HG03066 (cell line): ENCODE results near the gene PCDHGB5.
"Not testable (repeated sequence)": the region's sequence is repeated elsewhere in the genome, so short reads cannot be mapped to it uniquely, and the experiment has no call there.

ENCODE experiments used
- ATAC-seq: cut with Tn5 transposase; IDR thresholded peaks from one replicate; pipeline ENCODE4 v1.9.1; 2021; ENCODE audit warnings: low read depth; ENCODE audit not compliant: unreplicated experiment

Gene PCDHGB5

DNA sequence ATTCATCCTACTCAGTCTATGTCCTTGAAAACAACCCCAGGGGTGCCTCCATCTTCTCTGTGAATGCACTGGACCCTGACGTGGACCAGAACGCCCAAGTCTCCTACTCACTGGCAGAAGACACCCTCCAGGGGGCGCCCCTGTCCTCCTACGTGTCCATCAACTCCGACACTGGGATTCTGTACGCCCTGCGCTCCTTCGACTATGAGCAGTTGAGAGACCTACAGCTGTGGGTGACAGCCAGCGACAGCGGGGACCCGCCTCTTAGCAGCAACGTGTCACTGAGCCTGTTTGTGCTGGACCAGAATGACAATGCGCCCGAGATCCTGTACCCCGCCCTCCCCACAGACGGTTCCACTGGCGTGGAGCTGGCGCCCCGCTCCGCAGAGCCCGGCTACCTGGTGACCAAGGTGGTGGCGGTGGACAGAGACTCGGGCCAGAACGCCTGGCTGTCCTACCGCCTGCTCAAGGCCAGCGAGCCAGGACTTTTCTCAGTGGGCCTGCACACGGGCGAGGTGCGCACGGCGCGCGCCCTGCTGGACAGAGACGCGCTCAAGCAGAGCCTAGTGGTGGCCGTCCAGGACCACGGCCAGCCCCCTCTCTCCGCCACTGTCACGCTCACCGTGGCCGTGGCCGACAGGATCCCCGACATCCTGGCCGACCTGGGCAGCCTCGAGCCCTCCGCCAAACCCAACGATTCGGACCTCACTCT, 22.1 kb upstream of the PCDHGB5 start:
- ATAC-seq, result not testable (repeated sequence)

DNA sequence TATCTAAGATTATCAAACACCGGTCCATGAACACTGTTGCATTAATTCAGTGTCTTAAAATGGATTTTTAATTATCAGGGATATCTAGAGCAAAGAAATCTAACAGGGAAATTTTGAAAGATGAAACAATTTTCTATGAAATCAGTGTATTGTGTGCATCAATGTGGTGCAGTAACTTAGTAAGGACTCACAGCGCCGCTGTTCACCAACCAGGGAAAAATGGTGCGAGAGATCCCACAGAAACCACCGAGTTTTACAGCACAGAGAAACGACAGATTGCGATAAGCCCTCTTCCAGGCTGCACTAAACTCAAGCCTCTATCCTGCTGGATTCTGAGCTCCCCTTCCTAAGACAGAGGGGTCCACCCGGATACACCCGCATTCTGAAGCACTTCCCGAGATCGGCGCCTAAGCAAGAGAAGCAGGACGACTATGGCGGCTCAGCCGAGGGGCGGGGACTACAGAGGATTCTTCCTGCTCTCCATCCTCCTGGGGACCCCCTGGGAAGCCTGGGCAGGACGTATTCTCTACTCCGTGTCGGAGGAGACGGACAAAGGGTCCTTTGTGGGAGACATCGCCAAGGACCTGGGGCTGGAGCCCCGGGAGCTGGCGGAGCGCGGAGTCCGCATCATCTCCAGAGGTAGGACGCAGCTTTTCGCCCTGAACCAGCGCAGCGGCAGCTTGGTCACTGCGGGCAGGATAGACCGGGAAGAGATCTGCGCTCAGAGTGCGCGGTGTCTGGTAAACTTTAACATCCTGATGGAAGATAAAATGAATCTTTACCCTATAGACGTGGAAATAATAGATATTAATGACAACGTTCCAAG, 15.1 kb upstream of the PCDHGB5 start, which contains the start of gene PCDHGA7:
TSS of gene PCDHGA7 (plus strand) at position 274 of the 826 bp plus-strand sequence. CDS start at position 432, 158 bp downstream.
- no peak for ATAC-seq

DNA sequence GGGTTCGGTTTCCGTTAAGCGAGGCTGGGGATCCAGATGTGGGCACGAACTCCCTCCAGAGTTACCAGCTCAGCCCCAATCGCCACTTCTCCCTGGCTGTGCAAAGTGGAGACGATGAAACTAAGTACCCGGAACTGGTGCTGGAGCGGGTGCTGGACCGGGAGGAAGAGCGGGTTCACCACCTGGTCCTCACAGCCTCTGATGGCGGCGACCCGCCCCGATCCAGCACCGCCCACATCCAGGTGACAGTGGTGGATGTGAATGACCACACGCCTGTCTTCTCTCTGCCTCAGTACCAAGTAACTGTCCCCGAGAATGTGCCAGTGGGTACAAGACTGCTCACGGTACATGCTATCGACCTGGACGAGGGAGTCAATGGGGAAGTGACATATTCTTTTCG, 14.4 kb upstream of the PCDHGB5 start:
- no peak for ATAC-seq

DNA sequence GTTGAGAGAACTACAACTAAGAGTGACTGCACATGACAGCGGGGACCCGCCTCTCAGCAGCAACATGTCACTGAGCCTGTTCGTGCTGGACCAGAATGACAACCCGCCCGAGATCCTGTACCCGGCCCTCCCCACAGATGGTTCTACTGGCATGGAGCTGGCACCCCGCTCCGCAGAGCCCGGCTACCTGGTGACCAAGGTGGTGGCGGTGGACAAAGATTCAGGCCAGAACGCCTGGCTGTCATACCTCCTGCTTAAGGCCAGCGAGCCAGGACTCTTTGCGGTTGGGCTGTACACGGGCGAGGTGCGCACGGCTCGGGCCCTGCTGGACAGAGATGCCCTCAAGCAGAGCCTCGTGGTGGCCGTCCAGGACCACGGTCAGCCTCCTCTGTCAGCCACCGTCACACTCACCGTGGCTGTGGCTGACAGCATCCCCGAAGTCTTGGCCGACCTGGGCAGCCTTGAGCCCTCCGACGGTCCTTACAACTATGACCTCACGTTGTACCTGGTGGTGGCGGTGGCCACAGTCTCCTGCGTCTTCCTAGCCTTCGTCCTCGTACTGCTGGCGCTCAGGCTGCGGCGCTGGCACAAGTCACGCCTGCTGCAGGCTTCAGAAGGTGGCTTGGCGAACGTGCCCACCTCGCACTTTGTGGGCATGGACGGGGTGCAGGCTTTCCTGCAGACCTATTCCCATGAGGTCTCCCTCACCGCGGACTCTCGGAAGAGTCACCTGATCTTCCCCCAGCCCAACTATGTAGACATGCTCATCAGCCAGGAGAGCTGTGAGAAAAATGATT, 13.1 kb upstream of the PCDHGB5 start:
- ATAC-seq, result no peak

DNA sequence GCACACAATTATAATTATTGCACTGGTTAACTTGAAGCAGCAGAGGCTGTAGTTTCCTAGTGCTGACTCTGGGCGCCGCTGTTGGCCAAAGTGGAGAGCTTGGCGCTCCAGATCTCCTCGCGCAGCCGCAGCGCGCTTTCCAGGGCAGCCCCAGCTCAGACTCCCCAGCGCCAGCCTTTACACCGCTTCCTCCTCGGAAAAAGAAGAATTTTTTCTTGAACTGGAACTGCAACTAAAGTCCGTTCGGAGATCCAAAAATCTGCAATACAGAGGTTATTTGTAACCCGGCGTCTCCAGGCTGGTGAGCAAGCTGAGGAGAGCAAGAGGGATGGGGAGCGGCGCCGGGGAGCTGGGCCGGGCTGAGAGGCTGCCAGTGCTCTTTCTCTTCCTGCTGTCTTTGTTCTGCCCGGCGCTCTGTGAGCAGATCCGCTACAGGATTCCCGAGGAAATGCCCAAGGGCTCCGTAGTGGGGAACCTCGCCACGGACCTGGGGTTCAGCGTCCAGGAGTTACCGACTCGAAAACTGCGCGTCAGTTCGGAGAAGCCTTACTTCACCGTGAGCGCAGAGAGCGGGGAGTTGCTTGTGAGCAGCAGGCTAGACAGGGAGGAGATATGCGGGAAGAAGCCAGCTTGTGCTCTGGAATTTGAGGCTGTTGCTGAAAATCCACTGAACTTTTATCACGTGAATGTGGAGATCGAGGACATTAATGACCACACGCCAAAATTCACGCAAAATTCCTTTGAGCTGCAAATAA, 10.0 kb upstream of the PCDHGB5 start, which contains the start of gene PCDHGB4:
TSS of gene PCDHGB4 (plus strand) at position 142 of the 755 bp plus-strand sequence. CDS start at position 329, 187 bp downstream.
- not testable (repeated sequence) for ATAC-seq

DNA sequence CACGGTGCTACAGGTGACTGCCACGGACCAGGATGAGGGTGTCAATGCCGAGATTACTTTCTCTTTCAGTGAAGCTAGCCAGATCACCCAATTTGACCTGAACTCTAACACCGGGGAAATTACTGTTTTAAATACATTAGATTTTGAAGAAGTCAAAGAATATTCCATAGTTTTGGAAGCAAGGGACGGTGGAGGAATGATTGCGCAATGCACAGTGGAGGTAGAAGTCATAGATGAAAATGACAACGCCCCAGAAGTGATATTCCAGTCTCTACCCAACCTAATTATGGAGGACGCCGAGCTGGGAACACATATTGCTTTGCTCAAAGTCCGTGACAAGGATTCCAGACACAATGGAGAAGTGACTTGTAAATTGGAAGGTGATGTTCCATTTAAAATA, 9.1 kb upstream of the PCDHGB5 start:
- ATAC-seq, result no peak

DNA sequence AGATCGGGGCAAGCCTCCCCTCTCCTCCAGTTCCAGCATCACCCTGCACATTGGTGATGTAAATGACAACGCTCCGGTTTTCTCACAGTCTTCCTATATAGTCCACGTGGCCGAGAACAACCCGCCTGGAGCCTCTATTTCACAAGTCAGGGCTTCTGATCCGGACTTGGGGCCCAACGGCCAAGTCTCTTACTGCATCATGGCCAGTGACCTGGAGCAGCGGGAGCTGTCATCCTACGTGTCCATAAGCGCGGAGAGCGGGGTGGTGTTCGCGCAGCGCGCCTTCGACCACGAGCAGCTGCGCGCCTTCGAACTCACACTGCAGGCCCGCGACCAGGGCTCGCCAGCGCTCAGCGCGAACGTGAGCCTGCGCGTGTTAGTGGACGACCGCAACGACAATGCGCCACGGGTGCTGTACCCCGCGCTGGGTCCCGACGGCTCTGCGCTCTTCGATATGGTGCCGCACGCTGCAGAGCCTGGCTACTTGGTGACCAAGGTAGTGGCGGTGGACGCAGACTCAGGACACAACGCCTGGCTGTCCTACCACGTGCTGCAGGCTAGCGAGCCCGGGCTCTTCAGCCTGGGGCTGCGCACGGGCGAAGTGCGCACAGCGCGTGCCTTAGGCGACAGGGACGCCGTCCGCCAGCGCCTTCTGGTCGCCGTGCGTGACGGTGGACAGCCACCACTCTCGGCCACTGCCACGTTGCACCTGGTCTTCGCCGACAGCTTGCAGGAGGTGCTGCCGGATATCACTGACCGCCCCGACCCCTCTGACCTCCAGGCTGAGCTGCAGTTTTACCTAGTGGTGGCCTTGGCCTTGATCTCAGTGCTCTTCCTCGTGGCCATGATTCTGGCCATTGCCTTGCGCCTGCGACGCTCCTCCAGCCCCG, 8.3 kb upstream of the PCDHGB5 start:
- no peak for ATAC-seq

DNA sequence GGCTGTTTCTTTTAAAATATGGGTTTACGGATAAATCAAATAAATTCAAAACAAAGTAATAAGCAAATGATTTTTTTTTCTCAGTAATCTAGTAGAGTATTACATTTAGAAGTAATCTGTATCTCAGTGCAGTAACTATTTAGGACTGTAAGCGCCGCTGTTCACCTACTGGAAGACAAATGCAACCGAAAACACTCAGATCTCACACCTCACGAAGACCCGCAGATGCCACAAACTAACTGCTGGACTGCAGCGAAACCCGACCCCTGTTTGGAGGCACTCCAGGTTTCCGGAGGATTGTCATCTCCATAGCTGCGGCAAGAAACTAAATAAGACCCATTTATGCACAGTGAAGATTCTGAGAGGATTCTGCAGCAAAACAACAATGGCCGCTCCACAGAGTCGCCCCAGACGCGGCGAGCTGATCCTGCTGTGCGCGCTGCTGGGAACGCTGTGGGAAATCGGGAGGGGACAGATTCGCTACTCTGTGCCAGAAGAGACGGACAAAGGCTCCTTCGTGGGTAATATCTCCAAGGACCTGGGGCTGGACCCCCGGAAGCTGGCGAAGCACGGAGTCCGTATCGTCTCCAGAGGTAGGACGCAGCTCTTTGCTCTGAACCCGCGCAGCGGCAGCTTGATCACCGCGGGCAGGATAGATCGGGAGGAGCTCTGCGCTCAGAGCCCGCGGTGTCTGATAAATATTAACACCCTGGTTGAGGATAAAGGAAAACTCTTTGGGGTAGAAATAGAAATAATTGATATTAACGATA, 5.1 kb upstream of the PCDHGB5 start, which contains the start of gene PCDHGA8:
TSS of gene PCDHGA8 (plus strand) at position 205 of the 770 bp plus-strand sequence. CDS start at position 386, 181 bp downstream.
- no peak for ATAC-seq

DNA sequence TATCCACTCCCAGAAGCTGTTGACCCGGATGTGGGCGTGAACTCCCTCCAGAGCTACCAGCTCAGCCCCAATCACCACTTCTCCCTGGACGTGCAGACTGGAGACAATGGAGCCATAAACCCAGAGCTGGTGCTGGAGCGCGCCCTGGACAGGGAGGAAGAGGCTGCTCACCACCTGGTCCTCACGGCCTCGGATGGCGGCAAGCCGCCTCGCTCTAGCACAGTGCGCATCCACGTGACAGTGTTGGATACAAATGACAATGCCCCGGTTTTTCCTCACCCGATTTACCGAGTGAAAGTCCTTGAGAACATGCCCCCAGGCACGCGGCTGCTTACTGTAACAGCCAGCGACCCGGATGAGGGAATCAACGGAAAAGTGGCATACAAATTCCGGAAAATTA, 4.5 kb upstream of the PCDHGB5 start:
- ATAC-seq, result no peak

DNA sequence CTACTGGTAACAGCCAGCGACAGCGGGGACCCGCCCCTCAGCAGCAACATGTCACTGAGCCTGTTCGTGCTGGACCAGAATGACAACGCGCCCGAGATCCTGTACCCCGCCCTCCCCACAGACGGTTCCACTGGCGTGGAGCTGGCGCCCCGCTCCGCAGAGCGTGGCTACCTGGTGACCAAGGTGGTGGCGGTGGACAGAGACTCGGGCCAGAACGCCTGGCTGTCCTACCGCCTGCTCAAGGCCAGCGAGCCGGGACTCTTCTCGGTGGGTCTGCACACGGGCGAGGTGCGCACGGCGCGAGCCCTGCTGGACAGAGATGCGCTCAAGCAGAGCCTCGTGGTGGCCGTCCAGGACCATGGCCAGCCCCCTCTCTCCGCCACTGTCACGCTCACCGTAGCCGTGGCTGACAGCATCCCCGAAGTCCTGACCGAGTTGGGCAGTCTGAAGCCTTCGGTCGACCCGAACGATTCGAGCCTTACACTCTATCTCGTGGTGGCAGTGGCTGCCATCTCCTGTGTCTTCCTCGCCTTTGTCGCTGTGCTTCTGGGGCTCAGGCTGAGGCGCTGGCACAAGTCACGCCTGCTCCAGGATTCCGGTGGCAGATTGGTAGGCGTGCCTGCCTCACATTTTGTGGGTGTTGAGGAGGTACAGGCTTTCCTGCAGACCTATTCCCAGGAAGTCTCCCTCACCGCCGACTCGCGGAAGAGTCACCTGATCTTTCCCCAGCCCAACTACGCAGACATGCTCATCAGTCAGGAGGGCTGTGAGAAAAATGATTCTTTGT, 3.2 kb upstream of the PCDHGB5 start:
- not testable (repeated sequence) for ATAC-seq

DNA sequence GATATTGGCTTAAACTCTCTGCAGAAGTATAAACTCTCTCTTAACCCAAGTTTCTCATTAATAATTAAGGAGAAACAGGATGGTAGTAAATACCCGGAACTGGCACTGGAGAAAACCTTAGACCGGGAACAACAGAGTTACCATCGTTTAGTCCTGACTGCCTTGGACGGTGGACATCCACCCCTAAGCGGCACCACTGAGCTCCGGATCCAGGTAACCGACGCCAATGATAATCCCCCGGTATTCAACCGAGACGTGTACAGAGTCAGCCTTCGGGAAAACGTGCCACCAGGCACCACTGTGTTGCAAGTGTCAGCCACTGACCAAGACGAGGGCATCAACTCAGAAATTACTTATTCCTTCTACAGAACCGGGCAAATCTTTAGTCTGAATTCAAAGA, 861 bp downstream of the PCDHGB5 start:
- ATAC-seq, result no peak

DNA sequence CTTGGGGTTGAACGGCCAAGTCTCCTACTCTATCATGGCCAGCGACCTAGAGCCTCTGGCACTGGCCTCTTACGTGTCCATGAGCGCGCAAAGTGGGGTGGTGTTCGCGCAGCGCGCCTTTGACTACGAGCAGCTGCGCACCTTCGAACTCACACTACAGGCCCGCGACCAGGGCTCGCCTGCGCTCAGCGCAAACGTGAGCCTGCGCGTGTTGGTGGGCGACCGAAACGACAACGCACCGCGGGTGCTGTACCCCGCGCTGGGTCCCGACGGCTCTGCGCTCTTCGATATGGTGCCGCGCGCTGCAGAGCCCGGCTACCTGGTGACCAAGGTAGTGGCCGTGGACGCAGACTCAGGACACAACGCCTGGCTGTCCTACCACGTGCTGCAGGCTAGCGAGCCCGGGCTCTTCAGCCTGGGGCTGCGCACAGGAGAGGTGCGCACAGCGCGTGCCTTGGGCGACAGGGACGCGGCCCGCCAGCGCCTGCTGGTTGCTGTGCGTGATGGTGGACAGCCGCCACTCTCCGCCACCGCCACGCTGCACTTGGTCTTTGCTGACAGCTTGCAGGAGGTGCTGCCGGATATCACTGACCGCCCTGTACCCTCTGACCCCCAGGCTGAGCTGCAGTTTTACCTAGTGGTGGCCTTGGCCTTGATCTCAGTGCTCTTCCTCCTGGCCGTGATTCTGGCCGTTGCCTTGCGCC, 2.0 kb downstream of the PCDHGB5 start:
- ATAC-seq, result no peak

DNA sequence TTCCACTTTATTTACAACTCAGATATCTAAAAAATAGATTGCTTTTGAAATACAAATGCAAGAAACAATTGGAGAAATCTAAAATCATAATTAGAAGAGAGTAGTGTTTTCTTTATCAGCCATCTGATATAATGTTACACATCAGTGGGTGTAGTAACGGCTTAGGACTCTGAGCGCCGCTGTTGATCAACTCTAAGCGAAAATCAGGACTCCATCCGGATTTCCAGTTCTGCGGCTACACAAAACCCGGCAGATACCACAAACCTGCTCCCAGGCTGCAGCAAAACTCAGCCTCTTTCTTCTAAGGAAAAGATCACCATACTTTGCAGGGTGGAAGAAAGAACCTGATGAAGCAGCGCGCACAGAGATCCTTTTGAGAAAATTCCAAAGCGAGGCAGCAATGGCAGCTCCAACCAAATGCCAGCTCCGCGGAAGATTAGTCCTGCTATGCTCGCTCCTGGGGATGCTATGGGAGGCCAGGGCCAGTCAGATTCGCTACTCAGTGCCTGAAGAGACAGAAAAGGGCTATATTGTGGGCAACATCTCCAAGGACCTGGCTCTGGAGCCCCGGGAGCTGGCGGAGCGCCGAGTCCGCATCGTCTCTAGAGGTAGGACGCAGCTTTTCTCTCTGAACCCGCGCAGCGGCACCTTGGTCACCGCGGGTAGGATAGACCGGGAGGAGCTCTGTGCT, 5.0 kb downstream of the PCDHGB5 start, which contains the start of gene PCDHGA9:
TSS of gene PCDHGA9 (plus strand) at position 226 of the 691 bp plus-strand sequence. CDS start at position 401, 175 bp downstream.
- no peak for ATAC-seq

DNA sequence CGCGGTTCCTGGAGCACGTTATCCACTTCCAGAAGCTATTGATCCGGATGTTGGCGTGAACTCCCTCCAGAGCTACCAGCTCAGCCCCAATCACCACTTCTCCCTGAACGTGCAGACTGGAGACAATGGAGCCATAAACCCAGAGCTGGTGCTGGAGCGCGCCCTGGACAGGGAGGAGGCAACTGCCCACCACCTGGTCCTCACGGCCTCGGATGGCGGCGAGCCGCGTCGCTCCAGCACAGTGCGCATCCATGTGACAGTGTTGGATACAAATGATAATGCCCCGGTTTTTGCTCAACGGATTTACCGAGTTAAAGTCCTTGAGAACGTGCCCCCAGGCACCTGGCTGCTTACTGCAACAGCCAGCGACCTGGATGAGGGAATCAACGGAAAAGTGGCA, 5.6 kb downstream of the PCDHGB5 start:
- no peak for ATAC-seq

DNA sequence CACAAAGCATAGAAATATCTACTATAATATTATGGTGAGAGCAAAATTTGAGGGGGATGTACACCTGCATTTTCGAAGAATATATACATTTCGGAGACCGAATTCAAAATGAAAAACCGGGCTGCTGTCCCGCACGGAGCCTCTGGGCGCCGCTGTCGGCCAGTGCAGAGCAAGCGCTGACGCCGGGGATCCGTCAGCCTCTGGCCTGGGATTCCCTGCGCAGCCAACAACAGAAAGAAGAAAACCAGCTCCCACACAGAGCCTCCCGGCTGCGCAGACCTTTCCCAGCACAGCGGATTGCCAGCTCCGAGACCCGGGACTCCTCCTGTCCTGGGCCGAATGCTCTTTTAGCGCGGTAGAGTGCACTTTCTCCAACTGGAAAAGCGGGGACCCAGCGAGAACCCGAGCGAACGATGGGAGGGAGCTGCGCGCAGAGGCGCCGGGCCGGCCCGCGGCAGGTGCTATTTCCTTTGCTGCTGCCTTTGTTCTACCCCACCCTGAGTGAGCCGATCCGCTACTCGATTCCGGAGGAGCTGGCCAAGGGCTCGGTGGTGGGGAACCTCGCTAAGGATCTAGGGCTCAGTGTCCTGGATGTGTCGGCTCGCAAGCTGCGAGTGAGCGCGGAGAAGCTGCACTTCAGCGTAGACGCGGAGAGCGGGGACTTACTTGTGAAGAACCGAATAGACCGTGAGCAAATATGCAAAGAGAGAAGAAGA, 10.2 kb downstream of the PCDHGB5 start, which contains the start of gene PCDHGB6:
TSS of gene PCDHGB6 (plus strand) at position 232 of the 716 bp plus-strand sequence. CDS start at position 414, 182 bp downstream.
- not testable (repeated sequence) for ATAC-seq
